Mucosa of gallbladder (tissue), 1 donor: ENCODE results near the gene PFKL. TPM values are rescaled to one million over a fixed set of nuclear protein-coding genes. Genes with fewer than 3 reads are reported as not detected.

Experiments
- DNase-seq: peaks from one replicate; pipeline ENCODE4 v3.0.0-alpha.2; 2020; ENCODE audit warnings: low spot score
- total RNA-seq: library from RNA; stranded (reverse); gene quantifications from one replicate; pipeline ENCODE4 v1.2.1, GENCODE V29; 2021
- donor health status: DM: no; HTN: no; CAD: no.

Gene PFKL
- total RNA-seq, 1 donor from 2014 or later = 319 TPM

DNA sequence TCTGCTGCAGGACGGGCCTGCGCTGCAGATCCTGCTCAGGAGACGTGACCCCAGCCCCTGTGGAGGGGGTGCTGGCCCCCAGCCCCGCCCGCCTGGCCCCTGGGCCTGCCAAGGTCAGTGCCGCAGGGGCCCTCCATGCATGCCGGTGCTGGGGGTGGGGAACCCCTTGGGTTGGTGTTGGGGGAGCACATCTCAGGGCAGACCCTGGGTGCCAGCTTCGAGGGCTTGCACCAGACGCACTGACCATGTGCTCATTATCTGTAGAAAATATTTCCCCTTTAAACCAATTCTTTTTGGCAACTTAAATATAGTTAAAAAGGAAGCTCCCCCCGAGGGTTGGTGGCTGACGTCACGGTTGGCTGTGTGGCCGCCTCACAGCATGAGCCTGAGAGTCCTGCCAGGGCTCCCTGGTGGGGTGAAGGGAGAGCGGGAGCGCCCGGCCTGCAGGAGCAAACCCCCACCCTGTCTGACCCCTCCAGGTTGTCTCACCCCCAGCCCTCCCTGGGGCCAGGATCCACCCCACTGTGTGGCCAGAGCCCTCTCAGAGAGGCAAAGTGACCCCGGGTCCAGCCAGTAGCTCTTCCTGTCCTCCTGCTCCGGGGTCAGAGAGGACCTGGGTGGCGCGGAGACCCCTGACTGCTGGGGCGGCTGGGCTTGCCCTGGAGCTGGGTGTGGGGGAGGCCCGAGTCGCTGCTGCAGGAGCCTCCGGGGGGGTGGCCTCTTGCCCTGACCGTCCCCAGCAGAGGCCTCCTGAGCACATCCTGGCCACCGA is 5.3 kb upstream of the PFKL start:
- DNase-seq = peak; percentile 64

DNA sequence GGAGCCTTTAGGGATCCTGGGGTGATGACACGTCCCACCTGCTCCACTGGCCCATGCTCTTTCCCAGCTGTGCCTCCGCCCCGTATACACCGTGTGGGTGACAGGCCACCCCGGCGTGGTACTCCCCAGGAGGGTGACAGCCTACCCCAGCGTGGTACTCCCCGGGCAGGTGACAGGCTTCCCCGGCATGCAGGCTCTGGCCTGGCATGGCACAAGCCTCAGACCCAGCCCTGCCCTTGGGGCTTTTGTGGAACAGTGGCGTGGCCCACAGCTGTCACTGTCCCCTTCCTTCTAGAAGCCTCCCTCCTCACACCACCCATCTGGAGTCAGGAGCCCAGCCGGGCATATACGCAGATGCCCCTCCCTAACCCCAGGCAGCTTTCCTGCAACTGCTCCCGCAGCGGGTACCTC is 4.7 kb upstream of the PFKL start:
- DNase-seq = no peak

DNA sequence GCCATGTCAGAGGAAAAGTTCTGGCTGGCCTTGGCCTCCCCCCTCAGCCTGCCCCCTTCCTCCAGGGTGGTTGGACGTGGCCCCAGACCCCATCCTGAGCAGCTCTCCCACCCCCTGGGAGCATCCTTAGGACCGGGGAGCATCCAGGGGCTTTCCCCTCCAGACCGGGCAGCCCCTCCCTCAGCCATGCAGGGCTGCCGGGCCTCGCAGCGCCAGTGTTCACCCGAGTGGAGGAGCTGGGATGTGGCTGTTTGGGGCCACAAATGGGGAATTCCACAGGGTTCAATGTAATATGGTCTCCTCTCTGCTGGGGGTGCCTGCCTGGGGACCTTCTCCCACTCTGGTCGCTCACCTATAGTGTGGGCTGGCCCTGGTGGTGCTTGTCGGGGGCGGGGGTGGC is 4.2 kb upstream of the PFKL start:
- no peak for DNase-seq

DNA sequence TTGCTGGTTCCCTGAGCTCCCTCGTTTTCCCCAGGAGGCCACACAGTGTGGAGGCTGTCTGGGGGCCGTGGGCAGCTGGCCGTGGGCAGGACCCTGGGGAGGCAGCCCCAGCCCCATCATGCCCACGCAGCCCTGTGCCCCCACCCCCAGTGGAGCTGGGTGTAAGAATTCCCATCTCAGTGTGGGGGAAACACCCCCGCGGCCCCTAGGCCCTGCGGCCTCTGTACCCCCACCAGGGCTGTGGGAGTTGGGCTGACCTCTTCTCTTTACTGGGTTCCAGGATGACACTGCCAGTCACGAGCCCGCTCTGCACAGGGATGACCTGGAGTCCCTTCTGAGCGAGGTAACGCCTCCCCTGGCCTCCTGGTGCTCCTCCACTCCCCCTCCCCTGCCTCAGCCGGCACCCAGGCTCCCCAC is 3.7 kb upstream of the PFKL start:
- DNase-seq = no peak

DNA sequence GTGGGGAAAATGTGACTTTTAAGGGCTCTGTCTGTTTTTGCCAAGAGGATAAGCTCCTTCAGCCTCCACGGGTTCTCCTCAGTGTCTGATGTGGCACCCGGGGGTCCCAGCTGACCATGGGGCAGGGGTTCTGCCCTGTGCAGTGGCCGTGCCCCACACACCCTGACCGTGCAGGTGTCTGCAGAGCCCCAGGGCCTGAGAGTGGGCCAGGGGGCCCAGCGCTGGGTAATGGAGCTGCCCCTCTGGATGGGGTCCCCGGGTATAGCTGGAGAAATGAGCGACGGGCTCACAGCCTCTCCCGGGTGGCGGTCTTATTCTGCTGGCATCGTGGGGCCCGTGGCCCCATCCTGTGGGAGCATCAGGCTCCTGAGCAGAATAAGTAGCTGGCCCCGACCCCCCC is 2.9 kb upstream of the PFKL start:
- no peak for DNase-seq

DNA sequence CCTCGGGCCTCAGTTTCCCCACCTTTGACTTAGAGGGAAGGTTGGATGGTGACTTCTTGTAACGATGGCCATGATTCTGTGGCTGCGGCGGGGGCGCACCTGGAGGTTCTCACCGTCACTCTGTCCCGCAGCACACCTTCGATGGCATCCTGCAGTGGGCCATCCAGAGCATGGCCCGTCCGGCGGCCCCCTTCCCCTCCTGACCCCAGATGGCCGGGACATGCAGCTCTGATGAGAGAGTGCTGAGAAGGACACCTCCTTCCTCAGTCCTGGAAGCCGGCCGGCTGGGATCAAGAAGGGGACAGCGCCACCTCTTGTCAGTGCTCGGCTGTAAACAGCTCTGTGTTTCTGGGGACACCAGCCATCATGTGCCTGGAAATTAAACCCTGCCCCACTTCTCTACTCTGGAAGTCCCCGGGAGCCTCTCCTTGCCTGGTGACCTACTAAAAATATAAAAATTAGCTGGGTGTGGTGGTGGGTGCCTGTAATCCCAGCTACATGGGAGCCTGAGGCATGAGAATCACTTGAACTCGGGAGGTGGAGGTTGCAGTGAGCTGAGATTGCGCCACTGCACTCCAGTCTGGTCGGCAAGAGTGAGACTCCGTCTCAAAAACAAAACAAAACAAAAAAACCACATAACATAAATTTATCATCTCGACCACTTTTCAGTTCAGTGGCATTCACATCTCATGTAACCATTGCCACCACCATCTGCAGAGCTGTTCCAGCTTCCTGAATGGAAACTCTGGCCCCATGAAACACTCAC is 2.1 kb upstream of the PFKL start:
- peak; percentile 87 for DNase-seq

DNA sequence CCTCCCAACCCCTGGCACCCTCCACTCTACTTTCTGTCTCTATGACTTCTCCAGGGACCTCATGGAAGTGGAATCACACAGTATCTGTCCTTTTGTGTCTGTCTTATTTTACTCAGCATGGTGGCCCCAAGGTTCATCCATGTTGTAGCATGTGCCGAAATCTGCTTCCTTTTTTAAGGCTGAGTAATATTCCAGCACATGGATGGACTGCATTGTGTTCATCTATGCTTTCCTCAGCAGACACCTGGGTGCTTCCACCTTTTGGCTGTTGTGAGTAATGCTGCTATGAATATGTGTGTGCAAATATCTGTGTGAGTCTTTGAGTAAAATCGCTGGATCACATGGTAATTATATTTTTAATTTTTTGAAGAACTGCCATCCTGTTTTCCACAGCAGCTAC is 1.6 kb upstream of the PFKL start:
- DNase-seq = no peak

DNA sequence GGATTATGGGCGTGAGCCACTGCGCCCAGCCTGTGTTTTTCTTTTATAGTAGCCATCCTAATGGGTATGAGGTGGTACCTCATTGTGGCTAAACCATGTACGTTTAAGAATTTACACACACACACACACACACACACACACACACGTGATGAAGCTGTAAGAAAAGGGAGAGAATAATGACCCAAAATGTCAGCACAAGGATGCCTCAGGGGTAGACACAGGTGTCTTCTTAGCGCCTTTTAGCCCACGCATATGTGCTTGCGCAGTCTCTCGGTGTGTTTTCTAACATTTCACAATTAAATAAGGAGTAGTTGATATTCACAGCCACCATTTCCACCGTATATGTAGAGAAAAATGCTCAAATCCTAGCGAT is 782 bp upstream of the PFKL start:
- no peak for DNase-seq

DNA sequence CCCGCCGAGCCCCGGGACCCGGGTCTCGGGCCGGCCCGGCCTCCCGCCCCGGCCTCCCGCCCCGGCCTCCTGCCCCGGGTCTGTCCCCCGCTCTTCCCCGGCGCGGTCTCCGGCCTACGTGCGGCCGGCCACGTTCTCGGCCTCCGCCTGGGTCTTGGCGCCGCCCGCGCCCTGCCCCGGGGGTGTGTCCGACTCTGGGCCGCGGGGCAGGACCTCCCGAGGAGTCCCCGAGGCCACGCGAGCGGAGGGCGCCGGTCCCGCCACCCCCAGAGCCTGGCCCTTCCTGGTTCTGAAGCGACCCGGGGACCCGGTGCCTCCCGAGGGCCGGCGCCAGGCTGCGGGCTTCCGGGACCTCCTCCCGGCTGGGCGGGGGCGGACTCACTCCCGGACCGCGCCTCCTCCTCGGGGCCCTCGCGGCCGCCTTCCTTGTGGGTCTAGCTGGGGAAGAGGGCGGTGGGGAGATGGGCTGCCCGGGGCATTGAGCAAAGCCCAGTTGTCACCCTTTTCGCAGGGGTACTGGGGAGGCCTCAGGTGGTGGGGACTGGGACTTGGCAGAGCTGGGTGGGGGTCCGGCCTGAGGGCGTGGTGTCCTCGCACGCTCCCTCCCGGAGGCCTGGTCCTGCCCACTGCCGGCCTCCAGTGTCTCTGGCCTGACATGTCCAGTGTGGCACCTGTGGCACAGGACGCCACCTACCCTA is 558 bp downstream of the PFKL start:
- peak; percentile 77 for DNase-seq

DNA sequence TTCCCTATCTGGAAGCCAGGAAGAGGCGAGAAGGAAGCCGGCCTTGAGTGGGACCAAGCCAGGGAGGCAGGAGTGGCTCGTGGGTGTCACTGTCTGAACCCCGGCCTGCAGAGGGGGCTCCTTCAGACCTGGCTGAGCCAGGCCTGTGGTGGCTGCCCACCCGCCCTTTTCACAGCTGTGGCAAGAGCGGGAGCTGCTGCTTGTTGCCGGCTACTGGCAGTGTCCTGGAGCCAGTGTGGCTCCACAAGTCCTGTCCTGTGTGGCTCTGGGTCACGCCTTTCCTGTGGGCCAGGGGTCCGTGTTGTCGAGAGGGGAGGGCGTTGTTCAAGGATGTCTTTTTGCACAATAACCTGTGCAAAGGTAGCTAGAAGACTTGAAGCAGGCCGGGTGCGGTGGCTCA is 1.3 kb downstream of the PFKL start:
- DNase-seq = no peak

DNA sequence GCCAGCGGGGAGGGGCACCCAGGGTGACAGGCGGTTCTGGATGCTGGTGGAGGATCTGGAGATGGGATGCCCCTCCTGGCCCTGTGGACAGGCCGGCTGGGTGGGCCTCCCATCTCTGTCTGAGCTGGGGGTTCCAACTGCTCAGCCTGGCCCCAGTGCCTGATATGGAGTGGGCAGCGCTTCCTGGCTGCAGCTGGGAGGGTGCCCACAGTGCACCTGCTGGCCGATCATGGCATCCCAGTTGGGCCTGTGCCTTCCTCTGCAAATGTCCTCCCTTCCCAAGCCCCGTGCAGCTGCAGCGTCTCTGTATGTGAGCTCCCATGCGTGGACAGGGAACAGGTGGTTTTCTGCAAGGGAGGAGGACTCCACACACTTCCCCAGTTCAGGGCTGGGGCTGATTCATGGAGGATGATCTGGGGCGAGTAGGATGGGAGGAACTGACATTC is 2.1 kb downstream of the PFKL start:
- no peak for DNase-seq

DNA sequence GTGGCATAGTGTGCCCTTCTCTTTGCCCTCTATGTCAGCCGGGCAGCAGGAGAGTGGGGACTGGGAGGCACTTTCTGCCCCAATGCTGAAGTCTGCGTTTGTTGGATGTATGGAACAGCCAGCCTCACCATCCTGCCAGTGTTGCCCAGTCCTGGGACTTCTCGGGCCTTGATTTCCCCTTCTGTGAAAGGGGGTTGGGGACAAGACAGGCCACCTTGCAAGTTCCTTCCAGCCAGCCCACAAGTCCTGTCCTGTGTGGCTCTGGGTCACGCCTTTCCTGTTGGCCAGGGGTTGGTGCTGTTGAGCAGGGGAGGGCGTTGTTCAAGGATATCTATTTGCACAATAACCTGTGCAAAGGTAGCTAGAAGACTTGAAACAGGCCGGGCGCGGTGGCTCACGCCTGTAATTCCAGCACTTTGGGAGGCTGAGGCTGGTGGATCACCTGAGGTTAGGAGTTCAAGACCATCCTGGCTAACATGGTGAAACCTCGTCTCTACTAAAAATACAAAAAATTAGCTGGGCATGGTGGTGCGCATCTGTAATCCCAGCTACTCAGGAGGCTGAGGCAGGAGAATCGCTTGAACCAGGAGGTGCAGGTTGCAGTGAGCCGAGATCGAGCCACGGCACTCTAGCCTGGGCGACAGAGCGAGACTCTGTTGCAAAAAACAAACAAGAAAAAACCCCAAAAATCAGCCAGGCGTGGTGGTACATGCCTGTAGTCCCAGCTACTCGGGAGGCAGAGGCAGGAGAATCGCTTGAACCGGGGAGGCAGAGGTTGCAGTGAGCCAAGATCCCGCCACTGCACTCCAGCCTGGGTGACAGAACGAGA is 2.9 kb downstream of the PFKL start:
- DNase-seq = peak; percentile 63

DNA sequence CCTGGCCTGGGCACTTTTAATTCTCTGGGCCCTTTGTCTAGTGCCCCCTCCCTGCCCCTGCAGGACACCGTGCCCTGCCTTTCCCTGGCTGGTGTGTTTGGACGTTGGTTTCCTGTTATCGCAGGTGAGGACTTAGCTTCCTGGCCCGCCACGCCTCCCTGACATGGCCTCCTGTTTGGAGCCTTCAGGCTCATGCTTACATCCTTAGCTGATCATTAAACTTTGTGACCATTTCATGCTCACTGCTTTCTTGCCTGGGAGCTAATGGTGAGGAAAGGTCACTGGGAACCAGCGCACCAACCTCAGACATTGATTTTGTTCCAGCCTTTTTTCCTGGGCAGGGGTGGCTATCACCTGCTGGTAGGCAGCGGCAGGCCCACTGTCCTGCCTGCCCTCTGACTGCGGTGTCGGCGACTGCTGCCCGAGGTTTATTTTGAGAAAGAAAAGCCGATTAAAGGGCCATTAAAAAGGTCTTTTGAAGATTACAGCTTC is 3.7 kb downstream of the PFKL start:
- peak; percentile 79 for DNase-seq

DNA sequence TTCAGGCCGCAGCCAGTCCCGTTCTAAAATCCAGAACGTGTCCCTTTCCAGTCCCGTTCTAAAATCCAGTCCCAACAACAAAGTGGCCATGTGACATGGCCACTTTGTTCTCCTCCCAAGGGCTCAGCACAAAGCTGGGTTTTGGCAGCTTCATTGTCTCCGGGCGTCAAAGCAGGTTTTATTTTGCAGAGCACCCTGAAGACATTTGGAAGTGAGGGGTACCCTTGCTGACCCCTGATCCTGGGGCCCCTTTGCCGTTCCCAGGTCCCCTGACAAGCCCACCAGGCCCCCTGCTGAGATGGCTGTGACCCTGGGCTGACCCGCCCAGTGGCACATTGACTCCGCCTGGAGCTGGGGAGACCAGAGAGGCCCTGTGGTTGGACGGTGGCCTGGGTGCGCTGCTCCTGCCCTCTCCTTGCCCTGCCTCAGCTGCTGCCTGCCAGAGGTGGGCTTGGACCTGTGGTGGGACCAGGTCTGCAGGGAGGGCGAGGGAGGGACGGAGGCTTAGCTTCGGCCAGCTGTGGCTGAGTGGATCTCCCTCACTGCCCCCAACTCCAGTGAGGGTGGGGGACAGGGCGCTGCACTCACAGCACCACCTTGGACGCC is 4.3 kb downstream of the PFKL start:
- no peak for DNase-seq

DNA sequence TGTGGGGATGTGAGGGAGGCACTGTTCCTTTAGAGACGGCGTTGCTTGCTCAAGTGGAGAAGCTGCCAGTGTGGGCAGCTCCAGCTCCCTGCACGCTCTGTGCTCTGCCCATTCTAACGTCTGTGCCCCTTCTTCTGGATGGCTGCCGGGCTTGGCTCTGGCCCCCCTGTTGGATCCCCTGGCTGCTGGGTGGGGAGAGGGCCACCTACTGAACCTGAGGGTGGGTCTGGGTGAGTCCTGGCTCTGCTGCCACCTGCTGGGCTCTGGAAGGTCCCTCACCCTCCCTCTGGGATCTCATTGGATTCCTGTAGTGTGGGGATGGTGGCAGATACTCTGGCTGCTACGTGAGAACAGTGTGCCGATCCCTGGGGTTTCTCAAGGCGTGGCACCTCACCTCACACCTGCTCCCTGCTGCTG is 5.0 kb downstream of the PFKL start:
- peak; percentile 44 for DNase-seq

DNA sequence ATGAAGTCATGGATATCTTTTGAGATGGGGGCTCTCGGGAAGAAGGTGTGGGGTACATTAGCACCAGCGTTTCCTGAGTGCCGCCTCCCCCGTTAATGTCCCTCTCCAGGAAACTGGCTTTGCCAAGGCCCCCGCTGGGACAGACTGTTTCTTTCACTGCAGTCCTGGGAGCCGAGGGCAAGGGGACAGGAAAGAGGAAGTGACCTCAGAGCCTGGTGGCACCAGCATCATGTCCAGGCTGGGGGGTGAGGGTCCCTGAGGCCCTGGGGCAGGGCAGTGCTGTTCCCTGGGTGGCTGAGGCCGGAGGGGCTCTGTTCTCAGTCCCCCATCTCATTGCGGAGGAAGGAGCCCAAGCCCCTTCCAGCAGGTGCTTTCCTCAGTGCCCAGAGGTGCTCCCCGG is 5.8 kb downstream of the PFKL start:
- no peak for DNase-seq

DNA sequence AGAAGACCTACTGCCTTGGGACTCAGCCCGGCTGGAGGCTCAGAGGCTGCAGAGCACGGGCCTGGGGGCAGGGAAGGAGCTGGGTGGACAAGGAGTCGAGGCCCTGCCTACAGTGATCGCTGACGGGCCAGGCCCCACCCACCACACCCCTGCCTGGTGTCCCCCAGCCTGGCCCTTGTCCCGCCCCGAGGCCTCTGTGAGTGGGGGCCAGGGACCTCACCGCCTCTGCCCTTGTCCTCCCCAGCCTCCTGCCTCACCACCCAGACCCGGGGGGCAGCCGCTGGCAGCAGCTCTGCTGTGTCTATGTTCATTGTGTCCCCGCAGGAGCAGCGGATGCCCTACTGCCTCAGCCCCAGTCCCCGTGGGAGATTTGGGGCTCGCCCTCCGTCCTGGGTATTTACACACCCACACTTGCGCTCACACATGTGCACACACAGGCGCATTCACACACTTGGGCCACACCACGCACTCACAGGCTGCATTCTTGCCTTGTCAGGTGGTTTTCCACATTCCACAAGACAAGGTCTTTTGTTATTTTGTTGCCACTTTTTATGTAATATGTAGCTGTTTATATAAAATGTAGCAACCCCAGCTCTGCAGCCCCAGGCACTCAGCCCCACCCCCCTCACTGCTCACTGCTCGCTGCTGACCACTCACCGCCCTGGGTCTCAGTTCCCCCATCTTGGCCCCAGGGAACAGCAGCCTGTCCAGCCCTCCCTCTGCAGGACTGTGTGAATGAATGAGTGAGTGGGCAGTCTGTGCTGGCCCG is 7.3 kb downstream of the PFKL start:
- DNase-seq = no peak

DNA sequence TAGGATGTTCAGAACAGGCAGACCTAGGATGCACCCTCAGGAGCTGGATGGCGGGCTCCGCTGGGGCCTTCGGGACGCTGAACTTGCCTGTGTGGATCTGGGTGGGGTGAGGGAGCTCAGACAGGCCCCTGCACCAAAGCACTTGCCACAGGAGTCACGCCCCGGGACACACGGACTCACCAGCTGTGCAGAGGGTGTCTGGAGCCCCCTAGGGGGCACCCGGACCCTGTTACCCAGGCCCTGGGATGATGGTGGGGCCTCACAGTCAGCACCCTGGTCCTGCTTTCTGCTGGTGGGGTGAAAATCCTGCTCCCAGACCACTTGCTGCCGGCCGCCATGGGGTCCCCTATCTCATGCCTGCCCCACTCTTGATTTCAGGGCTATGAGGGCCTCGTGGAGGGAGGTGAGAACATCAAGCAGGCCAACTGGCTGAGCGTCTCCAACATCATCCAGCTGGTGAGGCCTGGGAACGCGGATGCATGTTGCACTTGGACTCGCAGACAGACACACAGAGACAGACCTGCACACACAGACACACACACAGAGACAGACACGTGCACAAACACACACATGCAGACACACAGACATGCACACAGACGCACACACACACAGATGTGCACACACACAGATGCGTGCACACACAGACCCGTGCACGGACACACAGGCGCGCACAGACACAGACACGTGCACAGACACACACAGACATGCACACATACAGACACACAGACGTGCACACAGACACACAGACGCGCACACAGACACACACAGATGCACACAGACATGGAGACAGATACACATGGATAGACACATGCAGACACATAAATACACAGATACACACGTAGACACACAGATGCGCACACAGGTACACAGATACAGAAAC is 11.0 kb downstream of the PFKL start:
- no peak for DNase-seq

DNA sequence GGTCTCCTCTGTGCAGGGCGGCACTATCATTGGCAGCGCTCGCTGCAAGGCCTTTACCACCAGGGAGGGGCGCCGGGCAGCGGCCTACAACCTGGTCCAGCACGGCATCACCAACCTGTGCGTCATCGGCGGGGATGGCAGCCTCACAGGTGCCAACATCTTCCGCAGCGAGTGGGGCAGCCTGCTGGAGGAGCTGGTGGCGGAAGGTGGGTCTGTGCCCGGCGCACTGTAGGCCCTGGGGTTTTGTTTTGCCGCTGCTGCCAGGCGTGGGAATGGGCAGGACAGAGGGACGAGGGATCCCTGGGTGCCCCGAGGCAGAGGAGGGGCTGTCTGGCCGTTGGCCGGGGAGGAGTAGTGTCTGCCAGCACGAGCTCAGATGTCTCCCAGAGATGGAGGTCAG is 12.2 kb downstream of the PFKL start:
- DNase-seq = no peak
